HEK293 (cell line): Measurements from ENCODE around the gene DLK2.

Source experiments
- CTCF ChIA-PET: fragments of 350-600 bp; formaldehyde crosslinking; extraction: SDS; loops from one replicate; lab custom pipeline; 2021; ENCODE audit warnings: antibody characterized with exemption; lab: Yijun Ruan, JAX
- POLR2A ChIA-PET: fragments of 300-600 bp; formaldehyde crosslinking; extraction: SDS; loops from one replicate; lab custom pipeline; 2020; ENCODE audit warnings: antibody characterized with exemption, inconsistent platforms; lab: Yijun Ruan, JAX
- H3K27ac ChIP-seq: fragments of 200-500 bp; sonication (Bioruptor generic); 2 replicates; pipeline ENCODE4 v1.5.1; 2014; ENCODE audit warnings: low read depth, low read length, control low read depth, inconsistent platforms; ENCODE audit errors: extremely low read depth
- H3K36me3 ChIP-seq, 2 experiments: fragments of 200-500 bp in 1 of 2; sonication (Bioruptor generic) in 1 of 2; 1 replicate in 1 of 2; 2 replicates in 1 of 2; pipeline ENCODE4 v1.5.1; 2014 to 2017; ENCODE audit warnings: inconsistent platforms in 2 of 2, low read length in 2 of 2; ENCODE audit not compliant: control insufficient read depth in 2 of 2, insufficient read depth in 1 of 2
- H3K4me1 ChIP-seq: fragments of 200-500 bp; sonication (Bioruptor generic); 2 replicates; pipeline ENCODE4 v1.5.1; 2014; ENCODE audit warnings: mild to moderate bottlenecking, low read length, inconsistent platforms; ENCODE audit not compliant: control insufficient read depth, insufficient read depth
- H3K4me3 ChIP-seq: 2 replicates; pipeline ENCODE4 v1.5.1; 2011; ENCODE audit warnings: low read depth, mild to moderate bottlenecking, control low read depth, low read length, moderate library complexity
- H3K9me3 ChIP-seq: fragments of 200-500 bp; sonication (Bioruptor generic); 2 replicates; pipeline ENCODE4 v1.5.1; 2014; ENCODE audit warnings: low read depth, low read length, inconsistent platforms; ENCODE audit not compliant: control insufficient read depth, insufficient read depth
- ATF2 ChIP-seq: fragments of 450-650 bp; formaldehyde crosslinking; IDR thresholded peaks from 2 replicates; pipeline ENCODE4 v1.5.1; 2016; ENCODE audit warnings: missing biosample characterization, missing genetic modification characterization, low read depth
- GLIS1 ChIP-seq: fragments of 450-650 bp; formaldehyde crosslinking; IDR thresholded peaks from 2 replicates; pipeline ENCODE4 v1.5.1; 2016; ENCODE audit warnings: missing biosample characterization, missing genetic modification characterization
- HOXA7 ChIP-seq: sonication (generic); formaldehyde crosslinking; IDR thresholded peaks from 2 replicates; pipeline ENCODE4 v1.8.1; 2022; ENCODE audit warnings: missing genetic modification reagents, borderline replicate concordance
- MZF1 ChIP-seq: fragments of 450-650 bp; formaldehyde crosslinking; IDR thresholded peaks from 2 replicates; pipeline ENCODE4 v1.5.1; 2017; ENCODE audit warnings: missing biosample characterization, missing genetic modification characterization, borderline replicate concordance
- PRDM4 ChIP-seq: fragments of 450-650 bp; formaldehyde crosslinking; IDR thresholded peaks from 2 replicates; pipeline ENCODE4 v1.5.1; 2017; ENCODE audit warnings: missing biosample characterization, missing genetic modification characterization
- RBAK ChIP-seq: fragments of 450-650 bp; formaldehyde crosslinking; IDR thresholded peaks from 2 replicates; pipeline ENCODE4 v1.5.1; 2016; ENCODE audit warnings: missing biosample characterization, missing genetic modification characterization
- ZBTB26 ChIP-seq: fragments of 450-650 bp; formaldehyde crosslinking; optimal IDR thresholded peaks from 2 replicates; pipeline ENCODE3; 2016; ENCODE audit warnings: missing biosample characterization, mild to moderate bottlenecking, missing genetic modification characterization
- ZBTB49 ChIP-seq: fragments of 450-650 bp; formaldehyde crosslinking; IDR thresholded peaks from 2 replicates; pipeline ENCODE4 v1.5.1; 2016; ENCODE audit warnings: missing biosample characterization, missing genetic modification characterization, low read depth
- ZNF114 ChIP-seq: fragments of 450-650 bp; formaldehyde crosslinking; IDR thresholded peaks from 2 replicates; pipeline ENCODE4 v1.5.0; 2017; ENCODE audit warnings: missing biosample characterization, missing genetic modification characterization
- ZNF239 ChIP-seq: fragments of 450-650 bp; formaldehyde crosslinking; IDR thresholded peaks from 2 replicates; pipeline ENCODE4 v1.5.1; 2016; ENCODE audit warnings: missing biosample characterization, missing genetic modification characterization
- ZNF248 ChIP-seq: fragments of 450-650 bp; formaldehyde crosslinking; IDR thresholded peaks from 2 replicates; pipeline ENCODE4 v1.5.1; 2017; ENCODE audit warnings: missing biosample characterization, missing genetic modification characterization
- ZNF26 ChIP-seq: fragments of 450-650 bp; formaldehyde crosslinking; IDR thresholded peaks from 2 replicates; pipeline ENCODE4 v1.5.1; 2016; ENCODE audit warnings: missing biosample characterization, missing genetic modification characterization
- ZNF335 ChIP-seq: fragments of 450-650 bp; formaldehyde crosslinking; conservative IDR thresholded peaks from 2 replicates; pipeline ENCODE4 v1.5.1; 2016; ENCODE audit warnings: missing biosample characterization, missing genetic modification characterization
- ZNF341 ChIP-seq: fragments of 450-650 bp; formaldehyde crosslinking; IDR thresholded peaks from 2 replicates; pipeline ENCODE4; 2016; ENCODE audit warnings: low read depth, missing biosample characterization, missing genetic modification characterization
- ZNF510 ChIP-seq: fragments of 450-650 bp; formaldehyde crosslinking; IDR thresholded peaks from 2 replicates; pipeline ENCODE4 v1.5.1; 2018; ENCODE audit warnings: mild to moderate bottlenecking, missing genetic modification characterization, missing biosample characterization; ENCODE audit not compliant: insufficient replicate concordance
- ZNF530 ChIP-seq: fragments of 450-650 bp; formaldehyde crosslinking; IDR thresholded peaks from 2 replicates; pipeline ENCODE4 v1.5.1; 2016; ENCODE audit warnings: low read depth, missing biosample characterization, missing genetic modification characterization
- ZNF549 ChIP-seq: fragments of 450-650 bp; IDR thresholded peaks from 2 replicates; pipeline ENCODE4 v1.5.1; 2018; ENCODE audit warnings: missing biosample characterization, missing genetic modification characterization, mild to moderate bottlenecking, inconsistent platforms, moderate library complexity
- ZNF555 ChIP-seq: fragments of 450-650 bp; formaldehyde crosslinking; conservative IDR thresholded peaks from 2 replicates; pipeline ENCODE4 v1.5.1; 2017; ENCODE audit warnings: missing biosample characterization, mild to moderate bottlenecking, missing genetic modification characterization, inconsistent platforms
- ZNF580 ChIP-seq: fragments of 450-650 bp; formaldehyde crosslinking; IDR thresholded peaks from 2 replicates; pipeline ENCODE4 v1.5.1; 2016; ENCODE audit warnings: missing biosample characterization, missing genetic modification characterization
- ZNF596 ChIP-seq: fragments of 450-650 bp; IDR thresholded peaks from 2 replicates; pipeline ENCODE4 v1.5.0; 2018; ENCODE audit warnings: missing biosample characterization, mild to moderate bottlenecking, missing genetic modification characterization, moderate library complexity
- ZNF600 ChIP-seq: fragments of 450-650 bp; formaldehyde crosslinking; IDR thresholded peaks from 2 replicates; pipeline ENCODE4 v1.5.1; 2016; ENCODE audit warnings: missing biosample characterization, missing genetic modification characterization
- ZNF624 ChIP-seq: fragments of 450-650 bp; formaldehyde crosslinking; IDR thresholded peaks from 2 replicates; pipeline ENCODE4 v1.5.1; 2017; ENCODE audit warnings: missing biosample characterization, missing genetic modification characterization
- ZNF701 ChIP-seq: fragments of 450-650 bp; formaldehyde crosslinking; IDR thresholded peaks from 2 replicates; pipeline ENCODE4 v1.5.1; 2016; ENCODE audit warnings: missing biosample characterization, missing genetic modification characterization
- ZNF747 ChIP-seq: fragments of 450-650 bp; formaldehyde crosslinking; IDR thresholded peaks from 2 replicates; pipeline ENCODE4 v1.5.1; 2016; ENCODE audit warnings: missing biosample characterization, missing genetic modification characterization
- ZNF776 ChIP-seq: fragments of 450-650 bp; formaldehyde crosslinking; IDR thresholded peaks from 2 replicates; pipeline ENCODE4 v1.5.0; 2017; ENCODE audit warnings: missing biosample characterization, missing genetic modification characterization, borderline replicate concordance
- ZNF791 ChIP-seq: fragments of 450-650 bp; formaldehyde crosslinking; IDR thresholded peaks from 2 replicates; pipeline ENCODE4 v1.5.1; 2016; ENCODE audit warnings: missing biosample characterization, missing genetic modification characterization
- ZNF830 ChIP-seq: fragments of 450-650 bp; IDR thresholded peaks from 2 replicates; pipeline ENCODE4 v1.5.0; 2018; ENCODE audit warnings: missing biosample characterization, missing genetic modification characterization, low read depth, mild to moderate bottlenecking, moderate library complexity

DLK2 gene

GRCh38 chr6:43405354-43405753 is 50.0 kb downstream of the DLK2 start:
- POLR2A ChIA-PET = no interaction called here
- CTCF ChIA-PET = no interaction called here
- TF ChIP-seq RBAK (tag by site-specific recombination) = no peak
- TF ChIP-seq ZNF510 (tag by site-specific recombination) = no peak
- no peak for TF ChIP-seq ZNF747 (tag by site-specific recombination)
- no peak for TF ChIP-seq ZNF791 (tag by site-specific recombination)
- no peak for TF ChIP-seq ZNF776 (tag by site-specific recombination)
- no peak for TF ChIP-seq ZNF596
- TF ChIP-seq ZNF830 (tag by site-specific recombination) = no peak
- TF ChIP-seq ZBTB26 (tag by site-specific recombination) = no peak
- no peak for TF ChIP-seq ZNF114
- no peak for TF ChIP-seq ZNF555 (tag by site-specific recombination)
- no peak for TF ChIP-seq ZNF341 (tag by site-specific recombination)
- TF ChIP-seq ZNF335 (tag by site-specific recombination) = no peak
- no peak for TF ChIP-seq ZNF530
- no peak for TF ChIP-seq ZBTB49
- TF ChIP-seq MZF1 (tag by site-specific recombination) = no peak
- no peak for TF ChIP-seq HOXA7
- no peak for TF ChIP-seq ZNF239
- no peak overlapping the region for H3K27ac ChIP-seq
- H3K36me3 ChIP-seq = peaks cover 0 to 80% of the 10 kb centered on the region in 2 experiments; a peak in 1 of 3 replicates
- no peaks in the 10 kb centered on the region for H3K9me3 ChIP-seq
- no peak overlapping the region for H3K4me3 ChIP-seq
- H3K4me1 ChIP-seq = no peaks in the 10 kb centered on the region

GRCh38 chr6:43402820-43403219 is 52.5 kb downstream of the DLK2 start:
- Histone ChIP-seq H3K9me3 (no peaks in the 10 kb centered on the region), H3K4me1 (no peaks in the 10 kb centered on the region), H3K4me3 (no peak overlapping the region), H3K27ac (no peak overlapping the region), H3K36me3 (peaks cover 0 to 81% of the 10 kb centered on the region in 2 experiments; a peak in 1 of 3 replicates)
- POLR2A ChIA-PET = interaction anchor here (0.9 kb wide), 1 partner anchor 33 kb away, joined by 3 read pairs; the partner anchor contains the start of gene ZNF318
- CTCF ChIA-PET = interaction anchor here (0.6 to 1.6 kb wide), 6 partner anchors 48 to 456 kb away, joined by 3 to 4 read pairs (median 3); no protein-coding TSS in a partner anchor
- TF ChIP-seq ZNF600 (tag by site-specific recombination) (no peak), PRDM4 (no peak), ZNF624 (no peak), ZNF580 (tag by site-specific recombination) (no peak), ZNF701 (tag by site-specific recombination) (no peak), ZNF26 (tag by site-specific recombination) (no peak), ZNF248 (tag by site-specific recombination) (no peak), GLIS1 (tag by site-specific recombination) (no peak), ZNF549 (no peak), ATF2 (no peak)
